NCI-H524 (cell line): ENCODE results near the gene BBOF1.

ENCODE experiments used
- DNase-seq, 2 experiments: peaks; one replicate each; lab custom pipeline; 2025; lab: John Stamatoyannopoulos, UW

The BBOF1 gene

DNA sequence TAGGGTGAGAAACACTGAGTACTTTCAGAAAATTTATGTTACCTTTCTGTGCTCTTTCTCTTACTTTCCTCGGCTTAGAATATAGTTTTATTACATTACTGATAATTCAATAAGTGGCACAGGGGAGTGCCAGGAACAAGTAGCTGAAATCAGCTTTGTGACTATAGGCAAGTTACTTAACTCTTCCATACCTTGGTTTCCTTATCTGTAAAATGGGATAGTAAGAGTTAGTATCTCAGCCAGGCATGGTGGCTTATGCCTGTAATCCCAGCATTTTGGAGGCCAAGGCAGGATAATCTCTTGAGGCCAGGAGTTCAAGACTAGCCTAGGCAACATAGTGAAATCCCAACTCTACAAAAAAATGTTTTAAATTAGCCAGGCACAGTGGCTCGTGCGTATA lies 15.4 kb downstream of the BBOF1 start:
- DNase-seq: no peak

DNA sequence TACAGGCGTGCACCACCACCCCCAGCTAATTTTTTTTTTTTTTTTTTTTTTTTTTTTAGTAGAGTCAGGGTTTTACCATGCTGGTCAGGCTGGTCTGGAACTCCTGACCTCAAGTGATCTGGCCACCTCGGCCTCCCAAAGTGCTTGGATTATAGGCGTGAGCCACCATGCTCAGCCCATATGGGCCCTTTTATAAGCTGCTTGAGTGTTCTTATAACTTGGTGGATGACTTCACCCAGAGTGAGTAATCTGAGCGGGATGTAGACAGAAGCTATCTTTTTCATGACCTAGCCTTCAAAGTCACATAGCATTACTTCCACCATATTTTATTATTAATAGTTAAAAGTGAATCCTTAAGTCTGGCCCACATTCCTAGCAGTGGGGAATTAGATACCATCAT lies 16.4 kb downstream of the BBOF1 start:
- peak; percentile 29 to 73 for DNase-seq

DNA sequence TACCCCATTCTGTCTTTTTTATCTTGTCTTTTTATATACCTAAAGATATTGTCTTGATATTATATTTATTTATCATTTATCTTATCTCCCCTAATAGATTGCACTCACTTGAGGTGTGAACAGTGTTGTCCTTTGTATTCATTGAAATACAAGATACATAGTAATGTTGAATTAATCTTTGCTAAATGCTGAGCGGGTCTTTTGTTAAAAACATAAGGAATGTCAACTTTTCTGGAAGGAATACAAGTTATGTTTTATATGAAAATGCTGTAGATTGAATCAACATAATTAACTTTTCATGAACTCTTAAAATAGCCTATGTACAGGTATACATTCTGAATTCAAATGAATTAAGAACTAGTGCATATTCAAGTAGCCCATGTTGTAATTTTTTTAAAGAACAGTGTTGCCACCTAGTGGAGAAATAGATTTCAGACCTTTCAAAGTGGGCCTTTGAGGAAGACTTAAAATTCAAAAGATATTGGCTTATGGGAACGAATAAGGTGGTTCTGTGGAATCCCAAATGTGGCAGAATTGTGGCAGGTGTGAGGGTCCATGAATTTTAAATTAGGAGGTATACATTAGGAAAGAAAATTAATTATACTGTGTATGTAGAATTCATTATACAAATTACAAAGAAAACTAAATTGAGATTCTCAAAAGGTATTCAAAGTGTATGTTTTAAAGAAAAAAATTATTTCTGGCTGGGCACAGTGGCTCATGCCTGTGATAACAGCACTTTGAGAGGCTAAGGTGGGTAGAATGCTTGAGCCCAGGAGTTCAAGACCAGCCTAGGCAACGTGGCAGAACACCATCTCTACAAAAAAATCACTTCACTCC lies 19.1 kb downstream of the BBOF1 start:
- peak; percentile 68 to 82 for DNase-seq

DNA sequence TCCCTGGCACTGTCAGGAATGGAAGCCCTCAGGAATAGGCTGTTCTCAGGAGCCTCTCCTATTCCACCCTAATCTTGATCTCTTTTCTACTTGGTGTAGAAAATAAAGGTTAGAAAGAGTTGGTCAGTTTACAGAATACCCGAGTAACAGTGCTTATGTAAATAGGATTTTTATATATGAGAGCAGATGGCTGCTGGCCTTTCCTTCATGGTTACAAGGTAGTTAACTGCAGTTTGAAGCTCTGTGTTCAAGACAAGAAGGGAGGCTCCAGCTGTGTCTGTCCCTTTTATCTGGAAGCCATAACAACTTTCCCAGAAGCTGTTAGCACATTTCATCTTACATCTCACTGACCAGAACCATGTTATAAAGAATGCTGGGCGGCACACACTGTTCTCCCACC lies 23.1 kb downstream of the BBOF1 start:
- DNase-seq: peak in 1 of 2 experiments; percentile 12

DNA sequence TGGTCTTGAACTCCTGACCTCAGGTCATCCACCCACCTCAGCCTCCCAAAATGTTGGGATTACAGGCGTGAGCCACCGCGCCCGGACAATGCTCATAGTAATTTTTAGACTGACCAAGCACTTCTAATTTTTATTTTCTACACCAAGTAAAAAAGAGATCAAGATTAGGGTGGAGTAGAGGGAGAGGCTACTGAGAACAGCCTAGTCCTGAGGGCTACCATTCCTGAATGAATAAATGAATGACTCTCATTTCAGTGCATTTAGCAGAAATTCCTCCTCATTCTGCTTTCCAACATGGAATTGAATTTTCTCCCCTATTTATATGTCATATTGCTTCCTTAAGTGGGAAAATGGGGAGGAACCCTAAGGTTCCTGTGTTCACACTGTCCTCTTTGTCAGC lies 26.4 kb downstream of the BBOF1 start:
- DNase-seq: no peak

DNA sequence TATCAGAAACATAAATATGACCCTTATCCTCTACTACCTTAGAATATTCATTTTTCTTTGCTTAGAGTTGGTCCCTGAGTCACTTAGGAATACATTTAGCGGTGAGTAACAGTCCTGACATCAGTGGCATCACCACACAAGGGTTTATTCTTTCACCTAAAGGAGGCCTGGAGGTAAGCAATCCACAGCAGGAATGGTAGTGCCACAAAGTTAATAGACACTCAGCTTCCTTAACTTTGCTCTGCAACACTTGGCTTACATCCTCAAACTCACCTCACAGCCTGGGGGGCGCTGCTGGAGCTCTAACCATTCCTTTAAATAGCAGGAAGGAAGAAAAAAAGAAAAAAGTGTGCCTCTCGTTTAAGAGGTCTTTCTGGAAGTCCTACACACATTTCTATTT lies 29.1 kb downstream of the BBOF1 start:
- DNase-seq: no peak

DNA sequence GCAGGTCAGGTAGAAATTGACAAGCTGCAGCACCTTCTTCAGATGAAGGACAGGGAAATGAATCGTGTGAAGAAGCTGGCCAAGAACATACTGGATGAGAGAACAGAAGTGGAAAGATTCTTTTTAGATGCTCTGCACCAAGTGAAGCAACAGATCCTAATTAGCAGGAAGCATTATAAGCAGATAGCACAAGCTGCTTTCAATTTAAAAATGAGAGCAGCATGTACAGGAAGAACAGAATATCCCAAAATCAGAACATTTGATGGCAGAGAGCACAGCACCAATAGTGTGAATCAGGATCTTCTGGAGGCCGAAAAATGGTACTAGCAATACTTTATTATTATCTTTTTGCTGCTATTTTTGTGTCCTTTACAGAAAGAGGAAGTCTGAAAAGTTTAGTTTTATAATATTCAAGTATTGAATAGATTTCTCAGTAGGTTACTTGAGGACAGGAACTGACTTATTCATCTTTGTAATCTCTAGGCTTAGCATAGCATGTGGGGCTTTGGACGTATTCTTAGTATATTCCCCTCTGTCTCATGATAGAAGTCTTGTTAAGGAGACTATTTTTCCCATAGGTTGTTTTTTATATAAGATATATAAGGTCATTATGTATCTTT lies 30.8 kb downstream of the BBOF1 start:
- DNase-seq: no peak

DNA sequence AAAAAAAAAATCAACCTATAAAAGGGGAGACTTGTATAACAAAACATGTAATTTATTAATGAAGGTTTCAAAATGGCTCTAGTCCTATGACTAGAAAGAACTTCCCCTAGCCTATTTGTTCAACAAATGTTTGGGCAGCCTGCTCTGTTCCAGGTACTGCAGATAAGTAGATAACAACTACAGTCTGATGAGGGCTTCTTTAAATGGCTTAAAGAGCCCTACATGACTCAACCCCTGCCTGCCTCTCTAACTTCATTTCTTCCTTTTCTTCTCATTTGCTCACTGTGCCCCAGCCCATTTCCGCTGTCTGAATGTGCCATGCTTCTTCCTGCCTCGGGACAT lies 43.6 kb downstream of the BBOF1 start:
- no peak for DNase-seq

DNA sequence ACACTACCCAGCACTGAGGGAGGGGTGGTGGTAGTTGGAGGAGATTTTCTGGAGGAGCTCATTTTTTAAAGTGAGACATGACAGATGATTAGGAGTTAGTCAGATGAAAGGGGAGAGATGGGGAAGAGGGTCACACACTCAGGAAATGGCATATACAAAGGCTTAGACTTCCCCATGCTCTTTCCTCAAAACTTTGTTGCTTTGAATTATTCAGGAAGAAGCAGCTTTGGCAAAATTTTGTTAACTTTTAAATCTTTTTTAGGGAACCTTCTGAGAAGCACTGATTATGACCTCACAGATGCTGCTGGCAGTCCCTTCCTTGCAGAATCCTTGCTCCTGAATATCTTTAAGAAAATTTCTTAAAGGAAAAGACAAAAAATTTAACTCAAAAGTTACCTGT lies 45.3 kb downstream of the BBOF1 start:
- DNase-seq: no peak

DNA sequence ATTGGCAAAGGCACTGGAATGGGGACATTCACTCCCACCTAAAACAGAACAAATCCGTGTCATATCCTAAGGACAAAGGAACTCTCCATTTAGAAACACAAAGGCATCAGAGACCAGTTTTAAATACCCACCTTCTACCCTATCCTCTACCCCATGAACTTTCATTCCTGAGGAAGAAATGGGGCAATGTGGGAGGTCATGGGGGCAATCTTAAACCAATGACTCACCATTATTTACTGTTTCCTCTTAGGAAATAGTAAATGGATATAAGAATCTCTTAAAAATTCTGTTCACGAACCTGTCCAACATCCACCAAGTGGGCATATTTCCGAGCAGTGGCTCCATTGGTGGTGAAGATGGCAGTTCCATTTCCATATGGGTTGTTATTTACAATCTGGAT lies 45.7 kb downstream of the BBOF1 start:
- DNase-seq: no peak

DNA sequence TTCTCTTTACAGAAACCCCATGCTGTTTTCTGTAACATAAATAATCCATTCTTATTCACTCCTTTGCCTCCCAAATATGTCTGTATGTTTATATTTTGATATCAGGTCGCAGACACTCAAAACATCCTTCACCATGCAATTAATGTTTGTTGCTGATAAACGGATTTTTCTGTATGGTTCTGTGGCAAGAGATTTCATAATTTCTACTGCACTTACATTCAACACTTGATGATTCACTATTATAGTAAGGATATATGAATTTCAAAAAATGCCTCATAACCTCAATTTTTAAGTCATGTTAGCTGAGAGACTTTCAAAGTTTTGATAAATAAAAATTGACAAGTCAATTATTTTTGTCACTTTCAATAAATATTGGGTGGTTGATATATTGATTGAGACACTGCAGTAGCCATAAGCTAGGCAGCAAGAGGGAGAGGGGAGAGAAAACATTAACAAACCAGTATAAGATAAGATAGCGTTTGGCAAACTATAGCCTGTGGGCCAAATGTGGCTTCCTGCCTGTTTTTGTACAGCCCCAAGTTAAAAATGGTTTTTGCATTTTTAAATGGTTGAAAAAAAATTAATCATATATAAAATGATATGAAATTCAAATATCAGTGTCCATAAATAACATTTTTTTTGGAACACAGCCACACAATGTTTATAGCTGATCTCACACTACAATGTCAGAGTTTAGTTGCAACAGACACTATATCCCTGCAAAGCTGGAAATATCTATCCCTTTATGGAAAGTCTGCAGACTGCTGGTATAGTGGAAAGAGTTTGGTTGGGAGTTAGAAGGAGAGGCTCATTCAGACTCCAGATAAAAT lies 46.8 kb downstream of the BBOF1 start:
- DNase-seq: no peak

DNA sequence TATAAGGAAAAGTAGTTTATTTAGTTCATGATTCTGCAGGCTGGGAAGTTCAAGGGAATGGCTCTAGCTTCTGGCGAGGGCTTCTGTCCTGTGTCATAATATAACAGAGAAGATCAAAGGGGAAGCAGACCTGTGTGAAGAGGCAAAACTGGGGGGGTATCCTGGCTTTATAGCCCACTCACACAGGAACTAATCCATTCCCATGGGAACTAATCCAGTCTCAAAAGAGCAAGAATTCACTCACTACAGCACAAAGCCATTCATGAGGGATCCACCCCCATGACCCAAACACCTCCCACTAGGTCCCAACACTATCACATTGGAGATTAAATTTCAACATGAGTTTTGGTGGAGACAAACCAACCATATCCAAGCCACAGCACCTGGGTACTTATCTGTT lies 58.3 kb downstream of the BBOF1 start:
- DNase-seq: no peak

DNA sequence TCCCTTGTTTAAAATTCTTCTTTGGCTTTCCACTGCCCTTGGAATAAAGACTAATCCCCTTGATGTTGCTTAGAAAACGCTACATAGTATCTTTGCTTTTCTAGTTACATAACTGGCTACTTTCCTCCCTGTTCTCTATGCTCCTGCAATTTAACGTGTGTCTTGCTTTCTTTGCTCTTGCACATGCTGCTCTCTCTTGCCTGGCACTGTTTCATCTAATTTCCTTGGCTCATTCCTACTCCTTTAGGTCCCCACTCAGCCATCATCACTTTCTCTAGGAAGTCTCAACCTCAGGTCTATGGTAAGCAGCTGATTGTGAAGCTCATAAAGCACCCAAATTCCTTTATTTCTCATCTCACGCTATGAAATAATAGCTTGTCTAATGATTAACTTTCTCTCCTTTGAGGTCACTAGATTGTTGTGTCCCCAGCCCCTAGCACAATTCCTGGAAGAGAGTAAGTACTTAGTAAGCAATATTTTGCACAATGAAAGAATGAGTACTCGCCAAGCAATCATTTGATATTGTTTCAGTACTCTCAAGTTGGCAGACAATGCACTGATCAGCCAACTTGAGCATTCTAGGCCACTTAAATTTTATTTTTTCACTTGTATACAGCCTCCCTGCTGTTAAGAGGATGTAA lies 61.8 kb downstream of the BBOF1 start:
- DNase-seq: no peak

DNA sequence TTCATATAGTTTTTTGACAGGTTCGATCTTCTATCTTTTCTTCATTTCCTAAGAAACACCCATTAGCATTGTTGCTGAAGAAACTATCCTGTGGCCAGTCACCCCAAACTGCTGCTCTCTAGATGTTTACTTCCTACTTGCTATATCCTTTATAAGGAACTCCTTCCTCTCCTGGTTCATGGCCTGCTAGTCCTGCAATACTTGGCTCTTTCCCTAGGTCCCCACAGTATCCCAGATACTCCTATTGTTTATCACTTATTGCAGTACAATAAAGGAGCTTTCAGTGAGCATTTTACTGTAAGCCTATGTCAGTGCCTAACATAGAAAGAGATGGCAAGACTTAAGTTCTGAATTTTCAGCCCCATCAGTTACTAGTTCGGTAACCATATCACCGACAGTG lies 62.3 kb downstream of the BBOF1 start:
- no peak for DNase-seq

DNA sequence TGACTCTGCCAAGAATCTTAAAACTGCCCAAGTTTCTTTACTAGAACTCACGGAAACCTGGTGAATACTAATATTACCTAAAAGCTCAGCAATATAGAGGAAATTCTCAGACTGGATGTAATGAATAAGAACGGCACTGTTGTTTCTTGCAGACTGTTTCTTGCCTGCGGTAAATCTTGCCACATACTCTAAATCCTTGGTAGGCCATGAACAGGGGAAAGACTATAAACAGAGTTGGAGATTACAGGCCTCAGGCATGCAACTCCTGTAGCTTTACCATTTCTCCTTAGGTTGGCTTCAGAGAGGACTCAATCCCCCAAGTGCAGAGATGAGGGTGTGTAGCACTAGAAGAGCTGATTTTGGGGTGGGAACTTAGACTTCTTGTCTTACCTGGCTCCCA lies 64.0 kb downstream of the BBOF1 start:
- DNase-seq: no peak

DNA sequence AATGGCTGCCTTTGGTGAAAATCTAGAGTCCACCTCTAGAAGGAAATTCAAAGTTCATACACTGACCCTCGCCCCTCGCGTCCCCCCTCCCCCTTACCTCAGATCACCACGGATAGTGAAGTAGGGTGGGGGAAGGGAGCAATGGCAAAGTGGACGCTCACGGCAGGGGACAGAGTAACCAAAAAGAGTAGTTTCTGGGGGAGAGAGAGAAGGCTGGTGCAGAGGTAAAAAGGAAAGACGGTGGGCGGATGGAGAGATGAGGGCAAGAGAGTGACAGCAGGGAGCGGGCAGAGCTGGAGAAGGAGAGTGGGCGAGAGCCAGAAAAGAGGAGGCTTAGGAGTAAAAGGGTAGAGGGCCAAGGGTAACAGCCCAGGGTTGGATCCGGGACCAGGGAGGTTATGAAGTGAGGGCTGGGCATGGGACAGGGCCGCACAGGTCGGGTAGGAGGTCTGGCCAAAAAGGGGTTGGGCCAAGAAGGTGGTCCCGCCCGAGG lies 64.7 kb downstream of the BBOF1 start:
- peak in 1 of 2 experiments; percentile 37 for DNase-seq

DNA sequence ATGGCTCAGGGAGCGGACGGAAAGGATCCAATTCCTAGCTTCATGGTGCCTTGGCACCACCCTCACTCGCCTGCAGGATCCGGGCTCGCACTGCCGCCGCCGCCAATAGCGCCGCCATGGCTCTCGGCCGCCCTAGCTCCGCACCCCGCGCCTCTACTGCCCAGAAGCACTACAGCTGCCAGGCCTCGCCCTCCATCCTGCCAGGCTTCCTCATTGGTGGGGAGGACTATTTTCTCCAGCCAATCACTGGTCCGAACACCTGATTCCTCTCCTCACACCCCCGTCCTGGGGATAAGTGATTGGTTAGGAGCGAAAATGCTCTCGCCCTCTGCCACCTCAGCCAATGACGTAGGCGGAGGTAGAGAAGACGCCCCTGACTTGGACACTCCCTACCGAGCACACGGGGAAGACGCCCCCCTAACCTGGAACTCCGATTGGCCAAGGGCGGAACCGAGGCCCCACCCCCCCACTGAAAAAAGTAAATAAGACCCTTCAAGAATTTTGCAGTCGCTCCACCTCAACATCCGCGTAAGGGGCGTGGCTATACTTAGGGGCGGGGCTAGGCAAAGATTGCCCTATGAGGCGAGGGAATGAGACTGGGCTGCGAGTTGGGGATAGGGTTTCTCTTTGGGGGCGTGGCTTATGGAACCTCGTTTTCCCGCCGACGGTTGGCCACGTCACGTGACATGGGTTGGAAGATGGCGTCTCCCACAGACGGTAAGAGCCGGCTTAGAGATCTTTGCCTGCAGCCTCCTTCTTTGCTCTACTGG lies 65.3 kb downstream of the BBOF1 start, which contains the start of the genes ALDH6A1 and LIN52:
Gene ALDH6A1, minus strand, starts transcription at position 177 of the 770 bp plus-strand sequence. Its CDS starts 59 bp downstream, at position 118.
Gene LIN52, plus strand, starts transcription at position 680 of the 770 bp plus-strand sequence. Its CDS starts 19 bp downstream, at position 699.
- DNase-seq: peak; percentile 100

DNA sequence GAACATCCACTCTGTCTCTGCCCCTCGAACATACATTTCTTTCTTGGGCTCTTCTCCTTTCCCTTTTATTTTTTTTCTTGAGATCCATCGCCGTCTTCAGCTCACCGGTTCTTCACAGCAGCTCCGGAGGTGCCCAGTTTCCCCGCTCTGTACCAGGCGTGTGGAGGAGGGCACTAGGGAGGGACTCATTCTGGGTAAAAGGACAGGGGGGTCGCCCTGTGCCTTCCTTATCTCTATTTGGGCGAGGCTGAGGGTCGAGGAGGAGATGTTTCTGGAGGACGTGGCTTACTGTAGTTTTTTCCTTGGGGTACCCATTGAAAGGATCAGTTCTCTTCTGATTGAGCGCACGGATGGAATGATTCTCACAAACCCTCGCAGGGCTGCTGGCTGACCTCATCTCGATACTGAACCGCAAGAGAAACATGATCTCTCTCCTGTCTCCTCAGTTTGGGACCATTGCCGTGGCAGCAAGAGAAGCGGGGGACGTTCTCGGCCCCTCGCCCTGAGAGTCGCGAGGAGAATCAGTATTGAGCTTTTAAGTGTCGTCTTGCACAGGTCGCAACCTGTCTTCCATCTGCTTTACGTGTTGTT lies 66.0 kb downstream of the BBOF1 start:
- peak in 1 of 2 experiments; percentile 51 for DNase-seq

DNA sequence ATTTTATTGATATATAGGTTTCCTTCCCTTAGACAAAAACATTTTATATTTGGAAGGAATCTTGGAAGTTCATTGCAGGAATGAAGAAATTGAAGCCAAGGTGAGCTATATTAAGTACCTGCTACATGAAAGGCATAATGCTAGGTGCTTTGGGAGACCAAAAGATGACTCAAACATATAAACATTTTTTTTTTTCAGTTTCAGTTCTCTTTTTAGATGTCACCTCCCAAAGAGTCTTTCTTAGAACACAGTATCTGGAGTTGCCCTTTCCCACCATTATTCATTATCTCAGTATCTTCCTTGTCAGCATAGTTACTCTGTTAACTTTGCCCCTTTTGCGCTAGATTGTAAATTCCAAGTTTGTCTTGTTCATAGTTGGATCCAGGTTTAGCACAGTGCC lies 66.7 kb downstream of the BBOF1 start:
- DNase-seq: no peak

DNA sequence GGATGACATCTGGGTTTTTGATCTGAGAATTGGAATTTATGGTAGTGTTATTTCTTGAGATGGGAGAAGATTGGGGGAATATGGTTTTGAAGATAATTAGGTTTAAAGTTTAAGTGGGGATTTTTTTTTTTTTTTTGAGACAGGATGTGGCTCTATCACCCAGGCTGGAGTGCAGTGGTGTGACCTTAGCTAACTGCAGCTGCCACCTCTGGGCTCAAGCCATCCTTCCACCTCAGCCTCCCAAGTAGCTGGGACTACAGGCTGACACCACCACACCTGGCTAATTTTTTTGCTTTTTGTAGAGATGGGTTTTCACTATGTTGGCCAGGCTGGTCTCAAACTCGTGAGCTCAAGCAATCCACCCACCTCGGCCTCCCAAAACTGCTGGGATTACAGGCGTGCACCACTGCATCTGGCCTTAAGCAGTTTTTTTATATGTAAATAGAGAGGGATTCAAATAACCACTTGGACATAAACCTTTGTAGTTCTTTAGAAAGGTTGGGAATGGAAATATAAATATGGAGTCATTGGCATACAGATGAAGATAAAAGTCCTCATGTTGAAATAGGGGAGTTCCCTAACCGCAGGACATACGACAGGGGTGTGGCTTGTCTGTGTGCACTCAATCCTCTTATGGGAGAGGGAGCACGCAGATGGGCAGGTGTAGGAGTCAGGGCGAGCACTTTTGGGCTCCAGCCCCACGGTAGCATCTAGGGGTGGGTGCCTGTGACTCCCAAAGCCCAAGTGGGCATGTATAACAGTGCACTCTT lies 70.3 kb downstream of the BBOF1 start:
- no peak for DNase-seq
